GM23338 (cell line): Measurements from ENCODE around the gene LMF2. TPM values are rescaled to one million over a fixed set of nuclear protein-coding genes. Genes with fewer than 3 reads are reported as not detected.

ENCODE experiments used
- ATAC-seq: fragments of 200-7000 bp; cut with Tn5 transposase; 3 replicates; pipeline ENCODE4 v1.9.1; 2020
- DNase-seq: peaks from one replicate; pipeline ENCODE4 v3.0.0-alpha.2; 2015; ENCODE audit warnings: low spot score
- H2AFZ ChIP-seq: fragments of 200-600 bp; sonication (generic); 2 replicates; pipeline ENCODE4 v1.8.0; 2016; ENCODE audit warnings: antibody characterized with exemption, mild to moderate bottlenecking, moderate library complexity
- H3F3A ChIP-seq: fragments of 200-600 bp; sonication (generic); replicated peaks from 2 replicates; pipeline ENCODE4 v1.8.0; 2017; ENCODE audit warnings: antibody characterized with exemption, mixed run types, low read depth
- H3K27ac ChIP-seq: fragments of 200-600 bp; sonication (generic); 2 replicates; pipeline ENCODE4 v1.6.1; 2016; ENCODE audit warnings: low read depth
- H3K27me3 ChIP-seq: fragments of 200-600 bp; sonication (generic); 2 replicates; pipeline ENCODE4 v1.8.0; 2016; ENCODE audit warnings: mild to moderate bottlenecking, mixed run types, moderate library complexity; ENCODE audit not compliant: insufficient read depth
- H3K36me3 ChIP-seq: fragments of 200-600 bp; sonication (generic); 2 replicates; pipeline ENCODE4 v1.8.0; 2016; ENCODE audit warnings: mild to moderate bottlenecking; ENCODE audit not compliant: insufficient read depth
- H3K4me1 ChIP-seq: fragments of 200-600 bp; sonication (generic); 2 replicates; pipeline ENCODE4 v1.8.0; 2016; ENCODE audit warnings: mild to moderate bottlenecking, moderate library complexity; ENCODE audit not compliant: insufficient read depth
- H3K4me2 ChIP-seq: fragments of 200-600 bp; sonication (generic); 2 replicates; pipeline ENCODE4 v1.7.1; 2017; ENCODE audit warnings: mixed run types
- H3K4me3 ChIP-seq: fragments of 200-600 bp; sonication (generic); 2 replicates; pipeline ENCODE4 v1.6.1; 2016; ENCODE audit warnings: mixed run types
- H3K79me2 ChIP-seq: fragments of 200-600 bp; sonication (generic); replicated peaks from 2 replicates; pipeline ENCODE4 v1.8.0; 2017; ENCODE audit warnings: mild to moderate bottlenecking; ENCODE audit not compliant: insufficient read depth
- H3K9me2 ChIP-seq: fragments of 200-600 bp; sonication (generic); 2 replicates; pipeline ENCODE4 v1.8.0; 2017; ENCODE audit not compliant: insufficient read depth
- H4K20me1 ChIP-seq: fragments of 200-600 bp; sonication (generic); replicated peaks from 2 replicates; pipeline ENCODE4 v1.8.0; 2017; ENCODE audit warnings: mild to moderate bottlenecking; ENCODE audit not compliant: insufficient read depth
- H3K27ac Mint-ChIP-seq: 2 replicates; pipeline ENCODE4 v1.8.0; 2020; ENCODE audit warnings: inconsistent platforms, mild to moderate bottlenecking, moderate library complexity, mixed read lengths
- H3K27me3 Mint-ChIP-seq: 3 replicates; pipeline ENCODE4 v1.8.0; 2022; ENCODE audit warnings: low read depth, mild to moderate bottlenecking, moderate library complexity, mixed read lengths, inconsistent platforms; ENCODE audit not compliant: insufficient read depth, poor library complexity
- H3K36me3 Mint-ChIP-seq: 3 replicates; pipeline ENCODE4 v1.8.0; 2021; ENCODE audit warnings: low read depth, mild to moderate bottlenecking, inconsistent platforms, moderate library complexity, mixed read lengths
- H3K4me1 Mint-ChIP-seq: 3 replicates; pipeline ENCODE4 v1.8.0; 2020; ENCODE audit warnings: mild to moderate bottlenecking, inconsistent platforms, mixed read lengths
- H3K4me3 Mint-ChIP-seq: 3 replicates; pipeline ENCODE4 v1.8.0; 2021; ENCODE audit warnings: moderate library complexity, mild to moderate bottlenecking, inconsistent platforms, mixed read lengths
- H3K9me3 Mint-ChIP-seq: 3 replicates; pipeline ENCODE4 v1.8.0; 2020; ENCODE audit warnings: moderate library complexity, mild to moderate bottlenecking, inconsistent platforms, mixed read lengths
- CREB1 ChIP-seq: fragments of 250-450 bp; sonication (Bioruptor Pico); IDR thresholded peaks from 2 replicates; pipeline ENCODE4 v1.5.0; 2020; ENCODE audit warnings: low read depth, mild to moderate bottlenecking, moderate library complexity
- EZH2 ChIP-seq: fragments of 200-600 bp; sonication (generic); IDR thresholded peaks from one replicate; pipeline ENCODE4 v1.8.0; 2017; ENCODE audit warnings: antibody characterized with exemption, mild to moderate bottlenecking, low read depth; ENCODE audit not compliant: unreplicated experiment
- EZH2phosphoT487 ChIP-seq: fragments of 200-600 bp; sonication (generic); IDR thresholded peaks from one replicate; pipeline ENCODE4 v1.8.1; 2018; ENCODE audit warnings: antibody characterized with exemption; ENCODE audit not compliant: unreplicated experiment
- JUNB ChIP-seq: IDR thresholded peaks from one replicate; pipeline ENCODE4 v1.6.1; 2016; ENCODE audit warnings: antibody characterized with exemption; ENCODE audit not compliant: unreplicated experiment
- POLR2AphosphoS5 ChIP-seq: IDR thresholded peaks from 2 replicates; pipeline ENCODE4 v1.6.1; 2016; ENCODE audit warnings: antibody characterized with exemption, low read depth
- STAT1 ChIP-seq: IDR thresholded peaks from one replicate; pipeline ENCODE4 v1.6.1; 2016; ENCODE audit warnings: antibody characterized with exemption; ENCODE audit not compliant: unreplicated experiment
- ZNF331 ChIP-seq: fragments of 250-450 bp; sonication (Bioruptor Pico); IDR thresholded peaks from 2 replicates; pipeline ENCODE4 v1.5.0; 2020; ENCODE audit warnings: low read depth, mild to moderate bottlenecking, moderate library complexity
- polyA plus RNA-seq: library from polyadenylated mRNA; unstranded; fragments of >200 nt; fragmentation: Nextera tagmentation; extraction: Ambion mirVana; gene quantifications from 2 replicates; pipeline ENCODE4 v1.2.1, GENCODE V29; 2016
- total RNA-seq: library from RNA; depleted of rRNA; stranded (reverse); fragments of >200 nt; shearing (Covaris generic); gene quantifications from 2 replicates; pipeline ENCODE4 v1.2.3, GENCODE V29; 2014
- TF ChIP-seq, protein P1 (sequence below): IDR thresholded peaks from 2 replicates; pipeline ENCODE4 v1.6.1; 2016; ENCODE audit warnings: antibody characterized with exemption
- TF ChIP-seq, protein P2 (sequence below): fragments of 250-450 bp; sonication (Bioruptor Pico); IDR thresholded peaks from 2 replicates; pipeline ENCODE4 v1.5.0; 2020; ENCODE audit warnings: mild to moderate bottlenecking, moderate library complexity
- TF ChIP-seq, protein P3 (sequence below), 2 experiments: fragments of 200-600 bp in 1 of 2; sonication (generic) in 1 of 2; conservative IDR thresholded peaks; 2 replicates each; pipeline versions ENCODE4 v1.5.1 to v1.6.1; 2016 to 2017; ENCODE audit warnings: antibody characterized with exemption in 2 of 2, low read depth in 2 of 2, mild to moderate bottlenecking in 2 of 2, moderate library complexity in 1 of 2
- TF ChIP-seq, protein P4 (sequence below): IDR thresholded peaks from one replicate; pipeline ENCODE4 v1.6.1; 2018; ENCODE audit warnings: antibody characterized with exemption; ENCODE audit not compliant: unreplicated experiment

LMF2 gene
- total and polyA plus RNA-seq, 2 experiments from 2014 or later: 15.6 to 36.3 TPM

DNA sequence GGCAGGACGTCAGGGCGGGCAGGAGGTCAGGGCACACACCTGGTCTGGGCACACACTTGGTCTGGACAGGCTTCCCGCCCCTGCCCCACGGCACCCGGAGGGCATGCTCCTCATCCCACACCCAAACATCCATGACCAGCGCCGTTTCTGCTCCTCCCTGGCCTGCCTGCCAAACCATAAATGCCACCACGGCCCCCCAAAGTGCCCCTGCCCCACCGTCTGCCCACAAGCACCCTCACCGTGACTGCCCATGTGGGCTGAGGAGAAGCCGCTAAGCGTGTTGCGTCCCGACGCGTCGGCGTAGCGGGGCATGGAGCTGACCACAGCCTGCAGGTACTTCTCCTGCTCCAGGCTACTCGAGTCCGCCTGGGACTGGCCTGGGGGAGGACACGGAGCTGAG lies 48.5 kb downstream of the LMF2 start:
- no peaks in the 10 kb centered on the region for H3K36me3 ChIP-seq
- TF ChIP-seq, protein P1, sequence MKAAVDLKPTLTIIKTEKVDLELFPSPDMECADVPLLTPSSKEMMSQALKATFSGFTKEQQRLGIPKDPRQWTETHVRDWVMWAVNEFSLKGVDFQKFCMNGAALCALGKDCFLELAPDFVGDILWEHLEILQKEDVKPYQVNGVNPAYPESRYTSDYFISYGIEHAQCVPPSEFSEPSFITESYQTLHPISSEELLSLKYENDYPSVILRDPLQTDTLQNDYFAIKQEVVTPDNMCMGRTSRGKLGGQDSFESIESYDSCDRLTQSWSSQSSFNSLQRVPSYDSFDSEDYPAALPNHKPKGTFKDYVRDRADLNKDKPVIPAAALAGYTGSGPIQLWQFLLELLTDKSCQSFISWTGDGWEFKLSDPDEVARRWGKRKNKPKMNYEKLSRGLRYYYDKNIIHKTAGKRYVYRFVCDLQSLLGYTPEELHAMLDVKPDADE: no peak
- TF ChIP-seq JUNB (no peak), POLR2AphosphoS5 (no peak), EZH2 (no peak), ZNF331 (CRISPR knock-in tag) (no peak), EZH2phosphoT487 (no peak), CREB1 (CRISPR knock-in tag) (no peak), STAT1 (no peak)
- TF ChIP-seq, protein P2, sequence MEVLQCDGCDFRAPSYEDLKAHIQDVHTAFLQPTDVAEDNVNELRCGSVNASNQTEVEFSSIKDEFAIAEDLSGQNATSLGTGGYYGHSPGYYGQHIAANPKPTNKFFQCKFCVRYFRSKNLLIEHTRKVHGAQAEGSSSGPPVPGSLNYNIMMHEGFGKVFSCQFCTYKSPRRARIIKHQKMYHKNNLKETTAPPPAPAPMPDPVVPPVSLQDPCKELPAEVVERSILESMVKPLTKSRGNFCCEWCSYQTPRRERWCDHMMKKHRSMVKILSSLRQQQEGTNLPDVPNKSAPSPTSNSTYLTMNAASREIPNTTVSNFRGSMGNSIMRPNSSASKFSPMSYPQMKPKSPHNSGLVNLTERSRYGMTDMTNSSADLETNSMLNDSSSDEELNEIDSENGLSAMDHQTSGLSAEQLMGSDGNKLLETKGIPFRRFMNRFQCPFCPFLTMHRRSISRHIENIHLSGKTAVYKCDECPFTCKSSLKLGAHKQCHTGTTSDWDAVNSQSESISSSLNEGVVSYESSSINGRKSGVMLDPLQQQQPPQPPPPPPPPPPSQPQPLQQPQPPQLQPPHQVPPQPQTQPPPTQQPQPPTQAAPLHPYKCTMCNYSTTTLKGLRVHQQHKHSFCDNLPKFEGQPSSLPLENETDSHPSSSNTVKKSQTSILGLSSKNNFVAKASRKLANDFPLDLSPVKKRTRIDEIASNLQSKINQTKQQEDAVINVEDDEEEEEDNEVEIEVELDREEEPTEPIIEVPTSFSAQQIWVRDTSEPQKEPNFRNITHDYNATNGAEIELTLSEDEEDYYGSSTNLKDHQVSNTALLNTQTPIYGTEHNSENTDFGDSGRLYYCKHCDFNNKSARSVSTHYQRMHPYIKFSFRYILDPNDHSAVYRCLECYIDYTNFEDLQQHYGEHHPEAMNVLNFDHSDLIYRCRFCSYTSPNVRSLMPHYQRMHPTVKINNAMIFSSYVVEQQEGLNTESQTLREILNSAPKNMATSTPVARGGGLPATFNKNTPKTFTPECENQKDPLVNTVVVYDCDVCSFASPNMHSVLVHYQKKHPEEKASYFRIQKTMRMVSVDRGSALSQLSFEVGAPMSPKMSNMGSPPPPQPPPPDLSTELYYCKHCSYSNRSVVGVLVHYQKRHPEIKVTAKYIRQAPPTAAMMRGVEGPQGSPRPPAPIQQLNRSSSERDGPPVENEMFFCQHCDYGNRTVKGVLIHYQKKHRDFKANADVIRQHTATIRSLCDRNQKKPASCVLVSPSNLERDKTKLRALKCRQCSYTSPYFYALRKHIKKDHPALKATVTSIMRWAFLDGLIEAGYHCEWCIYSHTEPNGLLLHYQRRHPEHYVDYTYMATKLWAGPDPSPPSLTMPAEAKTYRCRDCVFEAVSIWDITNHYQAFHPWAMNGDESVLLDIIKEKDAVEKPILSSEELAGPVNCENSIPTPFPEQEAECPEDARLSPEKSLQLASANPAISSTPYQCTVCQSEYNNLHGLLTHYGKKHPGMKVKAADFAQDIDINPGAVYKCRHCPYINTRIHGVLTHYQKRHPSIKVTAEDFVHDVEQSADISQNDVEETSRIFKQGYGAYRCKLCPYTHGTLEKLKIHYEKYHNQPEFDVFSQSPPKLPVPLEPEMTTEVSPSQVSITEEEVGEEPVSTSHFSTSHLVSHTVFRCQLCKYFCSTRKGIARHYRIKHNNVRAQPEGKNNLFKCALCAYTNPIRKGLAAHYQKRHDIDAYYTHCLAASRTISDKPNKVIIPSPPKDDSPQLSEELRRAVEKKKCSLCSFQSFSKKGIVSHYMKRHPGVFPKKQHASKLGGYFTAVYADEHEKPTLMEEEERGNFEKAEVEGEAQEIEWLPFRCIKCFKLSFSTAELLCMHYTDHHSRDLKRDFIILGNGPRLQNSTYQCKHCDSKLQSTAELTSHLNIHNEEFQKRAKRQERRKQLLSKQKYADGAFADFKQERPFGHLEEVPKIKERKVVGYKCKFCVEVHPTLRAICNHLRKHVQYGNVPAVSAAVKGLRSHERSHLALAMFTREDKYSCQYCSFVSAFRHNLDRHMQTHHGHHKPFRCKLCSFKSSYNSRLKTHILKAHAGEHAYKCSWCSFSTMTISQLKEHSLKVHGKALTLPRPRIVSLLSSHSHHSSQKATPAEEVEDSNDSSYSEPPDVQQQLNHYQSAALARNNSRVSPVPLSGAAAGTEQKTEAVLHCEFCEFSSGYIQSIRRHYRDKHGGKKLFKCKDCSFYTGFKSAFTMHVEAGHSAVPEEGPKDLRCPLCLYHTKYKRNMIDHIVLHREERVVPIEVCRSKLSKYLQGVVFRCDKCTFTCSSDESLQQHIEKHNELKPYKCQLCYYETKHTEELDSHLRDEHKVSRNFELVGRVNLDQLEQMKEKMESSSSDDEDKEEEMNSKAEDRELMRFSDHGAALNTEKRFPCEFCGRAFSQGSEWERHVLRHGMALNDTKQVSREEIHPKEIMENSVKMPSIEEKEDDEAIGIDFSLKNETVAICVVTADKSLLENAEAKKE (CRISPR knock-in tag): no peak
- TF ChIP-seq, protein P3, sequence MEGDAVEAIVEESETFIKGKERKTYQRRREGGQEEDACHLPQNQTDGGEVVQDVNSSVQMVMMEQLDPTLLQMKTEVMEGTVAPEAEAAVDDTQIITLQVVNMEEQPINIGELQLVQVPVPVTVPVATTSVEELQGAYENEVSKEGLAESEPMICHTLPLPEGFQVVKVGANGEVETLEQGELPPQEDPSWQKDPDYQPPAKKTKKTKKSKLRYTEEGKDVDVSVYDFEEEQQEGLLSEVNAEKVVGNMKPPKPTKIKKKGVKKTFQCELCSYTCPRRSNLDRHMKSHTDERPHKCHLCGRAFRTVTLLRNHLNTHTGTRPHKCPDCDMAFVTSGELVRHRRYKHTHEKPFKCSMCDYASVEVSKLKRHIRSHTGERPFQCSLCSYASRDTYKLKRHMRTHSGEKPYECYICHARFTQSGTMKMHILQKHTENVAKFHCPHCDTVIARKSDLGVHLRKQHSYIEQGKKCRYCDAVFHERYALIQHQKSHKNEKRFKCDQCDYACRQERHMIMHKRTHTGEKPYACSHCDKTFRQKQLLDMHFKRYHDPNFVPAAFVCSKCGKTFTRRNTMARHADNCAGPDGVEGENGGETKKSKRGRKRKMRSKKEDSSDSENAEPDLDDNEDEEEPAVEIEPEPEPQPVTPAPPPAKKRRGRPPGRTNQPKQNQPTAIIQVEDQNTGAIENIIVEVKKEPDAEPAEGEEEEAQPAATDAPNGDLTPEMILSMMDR (conservative IDR thresholded peaks at IDR 0.05; ENCODE audit: low read depth in 2 of 2): no peak
- TF ChIP-seq, protein P4, sequence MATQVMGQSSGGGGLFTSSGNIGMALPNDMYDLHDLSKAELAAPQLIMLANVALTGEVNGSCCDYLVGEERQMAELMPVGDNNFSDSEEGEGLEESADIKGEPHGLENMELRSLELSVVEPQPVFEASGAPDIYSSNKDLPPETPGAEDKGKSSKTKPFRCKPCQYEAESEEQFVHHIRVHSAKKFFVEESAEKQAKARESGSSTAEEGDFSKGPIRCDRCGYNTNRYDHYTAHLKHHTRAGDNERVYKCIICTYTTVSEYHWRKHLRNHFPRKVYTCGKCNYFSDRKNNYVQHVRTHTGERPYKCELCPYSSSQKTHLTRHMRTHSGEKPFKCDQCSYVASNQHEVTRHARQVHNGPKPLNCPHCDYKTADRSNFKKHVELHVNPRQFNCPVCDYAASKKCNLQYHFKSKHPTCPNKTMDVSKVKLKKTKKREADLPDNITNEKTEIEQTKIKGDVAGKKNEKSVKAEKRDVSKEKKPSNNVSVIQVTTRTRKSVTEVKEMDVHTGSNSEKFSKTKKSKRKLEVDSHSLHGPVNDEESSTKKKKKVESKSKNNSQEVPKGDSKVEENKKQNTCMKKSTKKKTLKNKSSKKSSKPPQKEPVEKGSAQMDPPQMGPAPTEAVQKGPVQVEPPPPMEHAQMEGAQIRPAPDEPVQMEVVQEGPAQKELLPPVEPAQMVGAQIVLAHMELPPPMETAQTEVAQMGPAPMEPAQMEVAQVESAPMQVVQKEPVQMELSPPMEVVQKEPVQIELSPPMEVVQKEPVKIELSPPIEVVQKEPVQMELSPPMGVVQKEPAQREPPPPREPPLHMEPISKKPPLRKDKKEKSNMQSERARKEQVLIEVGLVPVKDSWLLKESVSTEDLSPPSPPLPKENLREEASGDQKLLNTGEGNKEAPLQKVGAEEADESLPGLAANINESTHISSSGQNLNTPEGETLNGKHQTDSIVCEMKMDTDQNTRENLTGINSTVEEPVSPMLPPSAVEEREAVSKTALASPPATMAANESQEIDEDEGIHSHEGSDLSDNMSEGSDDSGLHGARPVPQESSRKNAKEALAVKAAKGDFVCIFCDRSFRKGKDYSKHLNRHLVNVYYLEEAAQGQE: no peak
- no peaks in the 10 kb centered on the region for H3K9me2 ChIP-seq
- no peak overlapping the region for H3K27ac ChIP-seq
- H3K4me3 ChIP-seq: no peak overlapping the region
- Mint-ChIP-seq H3K4me1 (no peaks in the 10 kb centered on the region; the same call in 2 of the 3 replicates), H3K36me3 (peaks cover 52% of the 10 kb centered on the region), H3K4me3 (no peak overlapping the region), H3K27me3 (peaks cover 10% of the 10 kb centered on the region), H3K9me3 (no peaks in the 10 kb centered on the region), H3K27ac (no peak overlapping the region)
- ATAC-seq (no peak), DNase-seq (no peak)
- no peaks in the 10 kb centered on the region for H3K4me1 ChIP-seq
- no peak overlapping the region for H2AFZ ChIP-seq
- no peak overlapping the region for H3K4me2 ChIP-seq
- peaks cover 6% of the 10 kb centered on the region for H4K20me1 ChIP-seq
- no peaks in the 10 kb centered on the region for H3K79me2 ChIP-seq
- 0 out of 2 replicates have a peak, but pooled peaks cover 3% of the 10 kb centered on the region for H3F3A ChIP-seq
- no peaks in the 10 kb centered on the region for H3K27me3 ChIP-seq
